Limb (tissue), 2 donors: Measurements from ENCODE around the gene EIF4G3.
"Not testable (repeated sequence)": the region's sequence is repeated elsewhere in the genome, so short reads cannot be mapped to it uniquely, and the experiment has no call there.

Source experiments
- DNase-seq, 2 donors: peaks; one replicate each; pipeline ENCODE4 v3.0.0-alpha.2; 2016; ENCODE audit errors: extremely low spot score in 2 of 2

Gene EIF4G3

GRCh38 chr1:20956272-20956671 lies 220.4 kb downstream of the EIF4G3 start:
- DNase-seq = no peak

- DNase-seq = no peak
These were observed 226.0 kb downstream of the EIF4G3 start for GRCh38 chr1:20950679-20951078.

- DNase-seq = no peak
These were observed 226.7 kb downstream of the EIF4G3 start for GRCh38 chr1:20949871-20950590.

- no peak for DNase-seq
These were observed 228.6 kb downstream of the EIF4G3 start for GRCh38 chr1:20948101-20948500.

GRCh38 chr1:20947409-20947808 lies 229.3 kb downstream of the EIF4G3 start:
- DNase-seq = no peak

GRCh38 chr1:20936621-20937020 lies 240.1 kb downstream of the EIF4G3 start:
- no peak for DNase-seq

GRCh38 chr1:20936216-20936615 lies 240.5 kb downstream of the EIF4G3 start:
- no peak for DNase-seq

GRCh38 chr1:20935717-20936116 lies 241.0 kb downstream of the EIF4G3 start:
- no peak for DNase-seq

- DNase-seq = no peak
These were observed 244.2 kb downstream of the EIF4G3 start for GRCh38 chr1:20932437-20932977.

GRCh38 chr1:20931930-20932436 lies 244.7 kb downstream of the EIF4G3 start:
- no peak for DNase-seq

- DNase-seq = no peak
These were observed 246.3 kb downstream of the EIF4G3 start for GRCh38 chr1:20930427-20930826.

GRCh38 chr1:20928146-20928545 lies 248.6 kb downstream of the EIF4G3 start:
- DNase-seq = no peak

GRCh38 chr1:20921285-20921684 lies 255.4 kb downstream of the EIF4G3 start:
- DNase-seq = peak in 1 of 2 donors; percentile 12

GRCh38 chr1:20913242-20913641 lies 263.5 kb downstream of the EIF4G3 start:
- DNase-seq = no peak

- DNase-seq = not testable (repeated sequence)
These were observed 269.2 kb downstream of the EIF4G3 start for GRCh38 chr1:20907526-20907925.

- no peak for DNase-seq
These were observed 273.3 kb downstream of the EIF4G3 start for GRCh38 chr1:20903437-20903836.

GRCh38 chr1:20900056-20900455 lies 276.6 kb downstream of the EIF4G3 start:
- no peak for DNase-seq

- DNase-seq = no peak
These were observed 277.3 kb downstream of the EIF4G3 start for GRCh38 chr1:20899154-20899972.

GRCh38 chr1:20896826-20897225 lies 279.9 kb downstream of the EIF4G3 start:
- no peak for DNase-seq

GRCh38 chr1:20893931-20894330 lies 282.8 kb downstream of the EIF4G3 start:
- DNase-seq = no peak

- DNase-seq = no peak
These were observed 285.6 kb downstream of the EIF4G3 start for GRCh38 chr1:20891091-20891490.

- DNase-seq = no peak
These were observed 289.5 kb downstream of the EIF4G3 start for GRCh38 chr1:20887246-20887645.
